MM.1S (cell line): Measurements from ENCODE around the gene FAM3D.

Experiments
- DNase-seq: peaks from one replicate; pipeline ENCODE4 v3.0.0-alpha.2; 2015
- H2AFZ ChIP-seq: fragments of 300-600 bp; sonication (generic); 2 replicates; pipeline ENCODE4 v1.6.0; 2016; ENCODE audit warnings: antibody characterized with exemption, low read length
- H3F3A ChIP-seq: fragments of 300-600 bp; sonication (generic); 2 replicates; pipeline ENCODE4 v1.6.1; 2016; ENCODE audit warnings: mild to moderate bottlenecking, antibody characterized with exemption, low read length, moderate library complexity, mixed read lengths; ENCODE audit not compliant: insufficient read depth
- H3K27ac ChIP-seq: fragments of 300-600 bp; sonication (generic); 2 replicates; pipeline ENCODE4 v1.5.1; 2016; ENCODE audit warnings: mild to moderate bottlenecking, low read length
- H3K27me3 ChIP-seq: fragments of 300-600 bp; sonication (generic); replicated peaks from 2 replicates; pipeline ENCODE4 v1.6.0; 2016; ENCODE audit warnings: low read length; ENCODE audit not compliant: insufficient read depth
- H3K36me3 ChIP-seq: fragments of 300-600 bp; sonication (generic); replicated peaks from 2 replicates; pipeline ENCODE4 v1.6.1; 2016; ENCODE audit warnings: mild to moderate bottlenecking, low read length, mixed read lengths; ENCODE audit not compliant: insufficient read depth
- H3K4me1 ChIP-seq: fragments of 300-600 bp; sonication (generic); 2 replicates; pipeline ENCODE4 v1.6.1; 2016; ENCODE audit warnings: low read length, mixed read lengths
- H3K4me2 ChIP-seq: fragments of 300-600 bp; sonication (generic); 2 replicates; pipeline ENCODE4 v1.6.0; 2016; ENCODE audit warnings: low read depth, low read length
- H3K4me3 ChIP-seq: fragments of 300-600 bp; sonication (generic); 2 replicates; pipeline ENCODE4 v1.5.1; 2016; ENCODE audit warnings: low read length, mixed read lengths
- H3K79me2 ChIP-seq: fragments of 300-600 bp; sonication (generic); 2 replicates; pipeline ENCODE4 v1.6.1; 2016; ENCODE audit warnings: mixed run types, low read length, mixed read lengths
- H3K9ac ChIP-seq: fragments of 300-600 bp; sonication (generic); 2 replicates; pipeline ENCODE4 v1.6.1; 2016; ENCODE audit warnings: low read length, mixed read lengths
- H3K9me2 ChIP-seq: fragments of 300-600 bp; sonication (generic); replicated peaks from 2 replicates; pipeline ENCODE4 v1.6.1; 2016; ENCODE audit warnings: mild to moderate bottlenecking, low read length, mixed read lengths; ENCODE audit not compliant: insufficient read depth
- H3K9me3 ChIP-seq: fragments of 300-600 bp; sonication (generic); replicated peaks from 2 replicates; pipeline ENCODE4 v1.6.1; 2016; ENCODE audit warnings: mild to moderate bottlenecking, low read length, mixed read lengths; ENCODE audit not compliant: insufficient read depth
- H4K20me1 ChIP-seq: fragments of 300-600 bp; sonication (generic); 2 replicates; pipeline ENCODE4 v1.6.1; 2016; ENCODE audit warnings: mild to moderate bottlenecking, low read length, moderate library complexity, mixed read lengths; ENCODE audit not compliant: insufficient read depth
- CTCF ChIP-seq: fragments of 300-600 bp; sonication (generic); IDR thresholded peaks from 2 replicates; pipeline ENCODE4 v1.5.1; 2016; ENCODE audit warnings: antibody characterized with exemption, low read length, mixed read lengths
- EZH2 ChIP-seq: fragments of 300-600 bp; sonication (generic); optimal IDR thresholded peaks from 2 replicates; pipeline ENCODE3; 2017; ENCODE audit warnings: low read depth, mild to moderate bottlenecking, antibody characterized with exemption, low read length, mixed read lengths
- EZH2phosphoT487 ChIP-seq: fragments of 300-600 bp; sonication (generic); IDR thresholded peaks from 2 replicates; pipeline ENCODE4 v1.6.1; 2018; ENCODE audit warnings: antibody characterized with exemption, low read length

Gene FAM3D

GRCh38 chr3:58672451-58672850 lies 5.9 kb upstream of the FAM3D start:
- no peaks in the 10 kb centered on the region for H3K27me3 ChIP-seq
- no peak overlapping the region for H3K27ac ChIP-seq
- no peak overlapping the region for H3K4me2 ChIP-seq
- no peak for DNase-seq
- H4K20me1 ChIP-seq = no peaks in the 10 kb centered on the region
- H3K36me3 ChIP-seq = no peaks in the 10 kb centered on the region
- H2AFZ ChIP-seq = no peak overlapping the region
- H3K79me2 ChIP-seq = no peaks in the 10 kb centered on the region
- TF ChIP-seq EZH2phosphoT487 = no peak
- TF ChIP-seq EZH2 = no peak
- no peaks in the 10 kb centered on the region for H3K9me2 ChIP-seq
- H3K9ac ChIP-seq = no peak overlapping the region
- H3F3A ChIP-seq = no peaks in the 10 kb centered on the region
- no peak overlapping the region for H3K4me3 ChIP-seq
- no peaks in the 10 kb centered on the region for H3K4me1 ChIP-seq
- H3K9me3 ChIP-seq = no peaks in the 10 kb centered on the region

GRCh38 chr3:58670506-58671135 lies 4.0 kb upstream of the FAM3D start:
- no peaks in the 10 kb centered on the region for H3F3A ChIP-seq
- no peak overlapping the region for H3K4me3 ChIP-seq
- no peaks in the 10 kb centered on the region for H3K79me2 ChIP-seq
- no peaks in the 10 kb centered on the region for H3K4me1 ChIP-seq
- H3K9me3 ChIP-seq = no peaks in the 10 kb centered on the region
- H3K9ac ChIP-seq = no peak overlapping the region
- H3K36me3 ChIP-seq = no peaks in the 10 kb centered on the region
- no peak for TF ChIP-seq EZH2phosphoT487
- no peak for TF ChIP-seq EZH2
- TF ChIP-seq CTCF = no peak
- no peaks in the 10 kb centered on the region for H3K9me2 ChIP-seq
- no peak overlapping the region for H3K4me2 ChIP-seq
- no peaks in the 10 kb centered on the region for H4K20me1 ChIP-seq
- H3K27me3 ChIP-seq = no peaks in the 10 kb centered on the region
- no peak overlapping the region for H2AFZ ChIP-seq
- no peak for DNase-seq
- H3K27ac ChIP-seq = no peak overlapping the region

- Histone ChIP-seq H3K4me1 (no peaks in the 10 kb centered on the region), H3F3A (no peaks in the 10 kb centered on the region), H3K9ac (no peak overlapping the region), H3K9me3 (no peaks in the 10 kb centered on the region), H2AFZ (no peak overlapping the region), H3K27me3 (no peaks in the 10 kb centered on the region), H3K79me2 (no peaks in the 10 kb centered on the region), H3K27ac (no peak overlapping the region), H3K9me2 (no peaks in the 10 kb centered on the region), H4K20me1 (no peaks in the 10 kb centered on the region), H3K4me2 (no peak overlapping the region), H3K4me3 (no peak overlapping the region), H3K36me3 (no peaks in the 10 kb centered on the region)
- DNase-seq = no peak
- TF ChIP-seq EZH2 (no peak), CTCF (no peak), EZH2phosphoT487 (no peak)
These were observed 1.7 kb upstream of the FAM3D start for GRCh38 chr3:58668247-58668646.

GRCh38 chr3:58667704-58668103 lies 1.1 kb upstream of the FAM3D start:
- Histone ChIP-seq H3K27me3 (no peaks in the 10 kb centered on the region), H3K4me3 (no peak overlapping the region), H3K4me1 (no peaks in the 10 kb centered on the region), H3K79me2 (no peaks in the 10 kb centered on the region), H3K36me3 (no peaks in the 10 kb centered on the region), H3K9ac (no peak overlapping the region), H3K4me2 (no peak overlapping the region), H3K9me2 (no peaks in the 10 kb centered on the region), H3K9me3 (no peaks in the 10 kb centered on the region), H3K27ac (no peak overlapping the region), H4K20me1 (no peaks in the 10 kb centered on the region), H2AFZ (no peak overlapping the region), H3F3A (no peaks in the 10 kb centered on the region)
- TF ChIP-seq CTCF (no peak), EZH2phosphoT487 (no peak), EZH2 (no peak)
- no peak for DNase-seq
